Measurements from ENCODE around the gene HMCN2. TPM values are rescaled to one million over a fixed set of nuclear protein-coding genes. Genes with fewer than 3 reads are reported as not detected.

Gene HMCN2
- total RNA-seq, 6 experiments from 2014 or later: 0.31 to 2.0 (median 1.1) TPM

GRCh38 chr9:130443840-130444492, 178.4 kb downstream of the HMCN2 start:
- ATAC-seq: peak in 1 of 4 donors; percentile 33
- 0% methylated on average over 2 of the region's 14 CpGs for WGBS (ENCODE audit: insufficient coverage, low coverage, low lambda C conversion rate, missing lambda C conversion rate)
- peaks cover 0 to 3% (median 0%) of the 10 kb centered on the region in 4 donors for H3K36me3 ChIP-seq
- no peak for TF ChIP-seq CTCF (IDR thresholded peaks at IDR 0.05)
- no peak for TF ChIP-seq POLR2A (IDR thresholded peaks at IDR 0.05)
- peak overlapping the region in 2 of 3 donors; percentile 77 to 99 for H3K27ac ChIP-seq
- DNase-seq: peak; percentile 65 to 87 (median 87)
- H3K4me3 ChIP-seq: peak overlapping the region; percentile 81 to 96 (median 94)
- no peaks in the 10 kb centered on the region for H3K27me3 ChIP-seq
- intact Hi-C loops (cut with DNase I): no loop called here
- H3K9me3 ChIP-seq: peaks cover 0 to 4% (median 0%) of the 10 kb centered on the region in 4 donors
- H3K4me1 ChIP-seq: peaks cover 0 to 51% (median 19%) of the 10 kb centered on the region in 4 donors

- Histone ChIP-seq H3K4me3 (peak within 1 kb of the TSS; percentile 81 to 96 (median 94)), H3K27ac (peak within 1 kb of the TSS; percentile 80 to 99 (median 91)), H3K4me1 (peaks cover 0 to 51% (median 22%) of the 10 kb centered on the region in 4 donors), H3K27me3 (no peaks in the 10 kb centered on the region), H3K36me3 (peaks cover 0 to 3% (median 0%) of the 10 kb centered on the region in 4 donors), H3K9me3 (peaks cover 0 to 4% (median 0%) of the 10 kb centered on the region in 4 donors)
- peak; percentile 92 to 97 (median 97) for DNase-seq
- WGBS (ENCODE audit: insufficient coverage, low coverage, low lambda C conversion rate, missing lambda C conversion rate): no CpG with 5 or more reads among the region's 66 CpGs
- peak; percentile 94 for TF ChIP-seq POLR2A (IDR thresholded peaks at IDR 0.05)
- no peak for TF ChIP-seq CTCF (IDR thresholded peaks at IDR 0.05)
- peak; percentile 72 to 86 (median 78) for ATAC-seq
- intact Hi-C loops (cut with DNase I): no loop called here
These were observed 179.1 kb downstream of the HMCN2 start, which contains the start of gene ASS1 for GRCh38 chr9:130444565-130445221. Gene ASS1, plus strand, starts transcription at chr9:130444961. Its CDS starts 7,268 bp downstream, at chr9:130452229.

- Histone ChIP-seq H3K9me3 (peaks cover 0 to 4% (median 0%) of the 10 kb centered on the region in 4 donors), H3K27ac (peak overlapping the region; percentile 80 to 99 (median 91)), H3K27me3 (no peaks in the 10 kb centered on the region), H3K4me3 (peak overlapping the region; percentile 81 to 96 (median 94)), H3K36me3 (peaks cover 0 to 3% (median 0%) of the 10 kb centered on the region in 4 donors), H3K4me1 (peaks cover 0 to 57% (median 26%) of the 10 kb centered on the region in 4 donors)
- WGBS (ENCODE audit: insufficient coverage, low coverage, low lambda C conversion rate, missing lambda C conversion rate): 0% methylated on average over 3 of the region's 30 CpGs
- peak; percentile 78 to 81 (median 78) for DNase-seq
- peak in 1 of 4 donors; percentile 20 for TF ChIP-seq CTCF (IDR thresholded peaks at IDR 0.05)
- peak; percentile 49 for TF ChIP-seq POLR2A (IDR thresholded peaks at IDR 0.05)
- intact Hi-C loops (cut with DNase I): no loop called here
- peak; percentile 16 to 62 (median 54) for ATAC-seq
These were observed 179.9 kb downstream of the HMCN2 start for GRCh38 chr9:130445268-130445983.

GRCh38 chr9:130446101-130446861, 180.7 kb downstream of the HMCN2 start:
- peak; percentile 8 to 50 (median 42) for ATAC-seq

More at GRCh38 chr9:130446101-130446861, 180.7 kb downstream of the HMCN2 start:
- Histone ChIP-seq H3K36me3 (peaks cover 0 to 3% (median 0%) of the 10 kb centered on the region in 4 donors), H3K27ac (peak overlapping the region; percentile 80 to 99 (median 91)), H3K27me3 (no peaks in the 10 kb centered on the region), H3K4me1 (peaks cover 0 to 66% (median 29%) of the 10 kb centered on the region in 4 donors), H3K9me3 (peaks cover 0 to 2% (median 0%) of the 10 kb centered on the region in 4 donors), H3K4me3 (peak overlapping the region; percentile 81 to 96 (median 94))
- DNase-seq: peak; percentile 82 to 89 (median 88)
- intact Hi-C loops (cut with DNase I): no loop called here
- TF ChIP-seq CTCF (IDR thresholded peaks at IDR 0.05) (no peak), POLR2A (IDR thresholded peaks at IDR 0.05) (peak; percentile 50)
- 20% methylated on average over 3 of the region's 16 CpGs for WGBS (ENCODE audit: insufficient coverage, low coverage, low lambda C conversion rate, missing lambda C conversion rate)

All from right lobe of liver (tissue), 6 donors.